ENCODE measurements around the gene ATP5F1A. TPM values are rescaled to one million over a fixed set of nuclear protein-coding genes. Genes with fewer than 3 reads are reported as not detected.

Gene ATP5F1A
- total RNA-seq, 2 experiments from 2014 or later, result 205 to 206 TPM

DNA sequence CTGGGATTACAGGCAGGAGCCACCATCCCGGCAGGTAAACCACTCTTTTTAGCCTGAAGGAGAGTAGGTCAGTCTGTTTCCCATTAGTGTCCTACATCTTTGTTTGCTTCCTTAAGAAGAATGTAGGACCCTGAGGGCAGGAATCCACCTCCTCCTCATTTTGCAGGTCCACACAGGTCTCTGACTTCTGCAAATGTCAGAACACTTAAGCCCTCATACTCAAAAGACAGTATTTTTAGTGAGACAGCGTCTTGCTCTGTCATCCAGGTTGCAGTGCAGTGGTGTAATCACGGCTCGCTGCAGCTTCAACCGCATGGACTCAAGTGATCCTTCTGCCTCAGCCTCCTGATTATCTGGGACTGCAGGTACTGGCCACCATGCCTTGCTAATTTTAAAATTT, 35.3 kb downstream of the ATP5F1A start:
- H3K27me3 Mint-ChIP-seq, result no peaks in the 10 kb centered on the region
- CTCF ChIA-PET, result no interaction called here
- no peak overlapping the region for H3K27ac Mint-ChIP-seq
- Histone ChIP-seq H3K27me3 (ENCODE audit: control insufficient read depth in 1 of 2, insufficient read depth in 2 of 2, low read length in 2 of 2) (no peaks in the 10 kb centered on the region), H3K4me3 (ENCODE audit: low read length) (no peak overlapping the region), H3K27ac (ENCODE audit: low read depth in 1 of 2, low read length in 2 of 2) (no peak overlapping the region), H3K4me1 (ENCODE audit: insufficient read depth, low read length) (no peaks in the 10 kb centered on the region), H3K36me3 (ENCODE audit: insufficient read depth, low read length) (no peaks in the 10 kb centered on the region), H3K9me3 (ENCODE audit: control insufficient read depth in 1 of 2, insufficient read depth in 1 of 2, low read length in 2 of 2) (peaks cover 0 to 3% of the 10 kb centered on the region in 2 experiments)
- no peak overlapping the region for H3K4me3 Mint-ChIP-seq
- ATAC-seq (ENCODE audit: poor library complexity) (no peak), DNase-seq (no peak)
- intact Hi-C loops (cut with DNase I, micrococcal nuclease), result no loop called here
- H3K4me1 Mint-ChIP-seq (ENCODE audit: low read depth), result no peaks in the 10 kb centered on the region
- no peak for TF ChIP-seq CTCF (IDR thresholded peaks at IDR 0.05)
- no peaks in the 10 kb centered on the region for H3K36me3 Mint-ChIP-seq (ENCODE audit: low read depth)
- POLR2A ChIA-PET, result no interaction called here
- H3K9me3 Mint-ChIP-seq, result no peaks in the 10 kb centered on the region

DNA sequence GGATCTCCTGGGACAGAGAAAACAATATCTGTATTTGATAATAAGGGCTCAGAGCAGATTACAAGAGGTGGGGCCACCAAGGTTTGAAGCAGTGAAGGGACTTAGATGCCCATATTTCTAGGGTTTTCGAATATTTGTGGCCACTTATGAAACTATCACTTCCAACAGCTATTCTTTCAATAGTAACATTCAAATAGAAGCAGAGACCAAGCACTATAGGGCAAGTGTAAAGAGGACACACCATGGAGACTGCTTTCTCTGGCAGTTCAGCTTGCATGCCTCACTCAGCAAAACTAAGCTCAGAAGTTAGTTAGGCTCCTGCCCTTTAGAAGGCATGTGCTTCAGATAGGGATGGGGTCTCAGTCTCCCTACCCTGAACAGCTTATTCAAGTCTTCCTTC, 36.3 kb downstream of the ATP5F1A start:
- no peak overlapping the region for H3K4me3 ChIP-seq (ENCODE audit: low read length)
- DNase-seq (no peak), ATAC-seq (ENCODE audit: poor library complexity) (no peak)
- no peaks in the 10 kb centered on the region for H3K4me1 Mint-ChIP-seq (ENCODE audit: low read depth)
- H3K27ac Mint-ChIP-seq, result no peak overlapping the region
- H3K27me3 ChIP-seq (ENCODE audit: control insufficient read depth in 1 of 2, insufficient read depth in 2 of 2, low read length in 2 of 2), result no peaks in the 10 kb centered on the region
- no peaks in the 10 kb centered on the region for H3K36me3 ChIP-seq (ENCODE audit: insufficient read depth, low read length)
- TF ChIP-seq CTCF (IDR thresholded peaks at IDR 0.05), result no peak
- no peaks in the 10 kb centered on the region for H3K27me3 Mint-ChIP-seq
- H3K36me3 Mint-ChIP-seq (ENCODE audit: low read depth), result no peaks in the 10 kb centered on the region
- H3K27ac ChIP-seq (ENCODE audit: low read depth in 1 of 2, low read length in 2 of 2), result no peak overlapping the region
- H3K9me3 ChIP-seq (ENCODE audit: control insufficient read depth in 1 of 2, insufficient read depth in 1 of 2, low read length in 2 of 2), result peaks cover 0 to 3% of the 10 kb centered on the region in 2 experiments
- intact Hi-C loops (cut with DNase I, micrococcal nuclease), result no loop called here
- no peak overlapping the region for H3K4me3 Mint-ChIP-seq
- POLR2A ChIA-PET, result interaction anchor here (1.0 kb wide), 1 partner anchor 10 kb away, joined by 3 read pairs; no protein-coding TSS in a partner anchor
- CTCF ChIA-PET, result no interaction called here
- H3K9me3 Mint-ChIP-seq, result no peaks in the 10 kb centered on the region
- no peaks in the 10 kb centered on the region for H3K4me1 ChIP-seq (ENCODE audit: insufficient read depth, low read length)

- Mint-ChIP-seq H3K36me3 (ENCODE audit: low read depth) (no peaks in the 10 kb centered on the region), H3K4me3 (no peak overlapping the region), H3K4me1 (ENCODE audit: low read depth) (peaks cover under 1% of the 10 kb centered on the region), H3K27me3 (no peaks in the 10 kb centered on the region), H3K27ac (no peak overlapping the region), H3K9me3 (no peaks in the 10 kb centered on the region)
- DNase-seq (no peak), ATAC-seq (ENCODE audit: poor library complexity) (no peak)
- ChIA-PET CTCF (no interaction called here), POLR2A (interaction anchor here (1.0 kb wide), 1 partner anchor 10 kb away, joined by 3 read pairs; no protein-coding TSS in a partner anchor)
- H3K9me3 ChIP-seq (ENCODE audit: control insufficient read depth in 1 of 2, insufficient read depth in 1 of 2, low read length in 2 of 2), result peaks cover 0 to 3% of the 10 kb centered on the region in 2 experiments
- no peak overlapping the region for H3K4me3 ChIP-seq (ENCODE audit: low read length)
- intact Hi-C loops (cut with DNase I, micrococcal nuclease), result no loop called here
- peaks cover 2% of the 10 kb centered on the region for H3K4me1 ChIP-seq (ENCODE audit: insufficient read depth, low read length)
- no peak overlapping the region for H3K27ac ChIP-seq (ENCODE audit: low read depth in 1 of 2, low read length in 2 of 2)
- no peak for TF ChIP-seq CTCF (IDR thresholded peaks at IDR 0.05)
- H3K36me3 ChIP-seq (ENCODE audit: insufficient read depth, low read length), result no peaks in the 10 kb centered on the region
- no peaks in the 10 kb centered on the region for H3K27me3 ChIP-seq (ENCODE audit: control insufficient read depth in 1 of 2, insufficient read depth in 2 of 2, low read length in 2 of 2)
These were observed 36.7 kb downstream of the ATP5F1A start for GRCh38 chr18:46061387-46061786.
